Stimulated activated CD4-positive, alpha-beta T cell treated with anti-CD3 and anti-CD28 coated beads, Interleukin-2, amount 100 ng/mL, for 48 hours (primary cell): ENCODE results near the gene RPS2.
"Not testable (repeated sequence)": the region's sequence is repeated elsewhere in the genome, so short reads cannot be mapped to it uniquely, and the experiment has no call there.

ENCODE experiments used
- DNase-seq, 2 donors: peaks; one replicate each; pipeline ENCODE4 v3.0.0-alpha.2; 2020

Gene RPS2

DNA sequence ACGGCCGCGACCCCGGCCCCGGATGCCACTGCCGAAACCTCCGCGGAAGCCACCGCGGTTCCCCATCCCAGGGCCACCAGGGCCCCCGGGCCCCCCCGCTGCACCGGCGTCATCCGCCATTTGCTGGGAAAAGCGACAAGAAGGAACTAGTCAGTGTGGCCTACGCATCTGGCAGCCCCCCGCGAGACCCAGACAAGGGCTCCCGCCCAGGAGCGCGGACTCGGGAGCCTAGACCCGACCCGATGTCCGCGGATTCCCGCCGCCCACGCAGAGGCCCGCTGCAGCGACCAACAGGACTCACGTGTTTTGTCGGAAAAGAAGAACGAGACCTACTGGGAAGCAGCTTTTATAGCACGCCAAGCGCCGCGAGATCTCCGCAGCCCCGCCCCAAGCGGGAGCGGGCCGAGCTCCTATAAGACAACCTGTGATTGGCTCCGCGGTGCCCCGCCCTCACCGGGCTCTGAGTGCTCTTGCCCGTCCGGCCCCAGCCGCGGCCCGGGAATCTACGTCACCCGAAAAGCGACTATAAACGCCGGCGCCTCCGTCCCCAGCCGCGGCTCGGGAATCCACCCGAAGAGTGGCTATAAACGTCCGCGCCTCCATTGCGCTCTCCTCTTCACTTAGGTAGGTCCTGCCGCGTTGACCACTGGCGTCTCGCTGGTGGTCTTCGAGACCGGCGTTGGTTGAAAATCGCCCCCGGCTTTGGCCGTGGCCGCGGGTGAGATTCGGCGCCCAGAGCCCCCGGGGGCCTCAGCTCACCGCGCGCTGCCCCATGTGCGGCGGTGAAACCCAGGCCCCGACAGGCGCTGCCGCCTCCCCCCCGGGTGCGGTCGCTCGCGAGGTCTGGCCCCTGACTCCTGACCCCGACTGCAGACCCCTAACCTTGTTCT lies at the start of gene RPS2:
RPS2 (minus strand) TSS at position 321 of the 890 bp plus-strand sequence; CDS start at position 120, 201 bp downstream.
- DNase-seq, result peak; percentile 97 to 99

DNA sequence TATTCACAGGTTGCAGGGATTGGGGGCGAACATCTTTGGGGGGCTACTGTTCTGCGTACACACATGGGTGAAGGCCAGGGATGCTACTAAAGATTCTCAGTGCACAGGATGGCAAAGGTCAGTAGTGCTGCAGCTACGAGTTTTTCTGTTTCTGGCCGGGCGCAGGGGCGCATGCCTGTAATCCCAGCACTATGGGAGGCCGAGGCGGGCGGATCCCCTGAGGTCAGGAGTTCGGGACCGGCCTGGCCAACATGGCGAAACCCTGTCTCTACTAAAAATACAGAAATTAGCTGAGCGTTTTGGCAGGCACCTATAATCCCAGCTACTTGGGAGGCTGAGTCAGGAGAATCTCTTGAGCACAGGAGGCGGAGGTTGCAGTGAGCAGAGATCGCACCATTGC lies 48.9 kb upstream of the RPS2 start:
- DNase-seq, result no peak

DNA sequence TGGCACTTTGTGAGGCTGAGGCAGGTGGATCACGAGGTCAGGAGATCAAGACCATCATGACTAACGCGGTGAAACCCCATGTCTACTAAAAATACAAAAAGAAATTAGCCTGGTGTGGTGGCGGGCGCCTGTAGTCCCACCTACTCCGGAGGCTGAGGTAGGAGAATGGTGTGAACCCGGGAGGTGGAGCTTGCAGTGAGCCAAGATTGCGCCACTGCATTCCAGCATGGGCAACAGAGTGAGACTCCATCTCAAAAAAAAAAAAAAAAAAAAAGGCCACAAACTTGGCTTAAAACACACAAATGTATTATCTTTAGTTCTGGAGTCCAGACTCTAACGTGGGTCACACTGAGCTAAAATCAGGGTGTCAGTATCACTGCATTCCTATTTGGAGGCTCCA lies 47.1 kb upstream of the RPS2 start:
- not testable (repeated sequence) for DNase-seq

DNA sequence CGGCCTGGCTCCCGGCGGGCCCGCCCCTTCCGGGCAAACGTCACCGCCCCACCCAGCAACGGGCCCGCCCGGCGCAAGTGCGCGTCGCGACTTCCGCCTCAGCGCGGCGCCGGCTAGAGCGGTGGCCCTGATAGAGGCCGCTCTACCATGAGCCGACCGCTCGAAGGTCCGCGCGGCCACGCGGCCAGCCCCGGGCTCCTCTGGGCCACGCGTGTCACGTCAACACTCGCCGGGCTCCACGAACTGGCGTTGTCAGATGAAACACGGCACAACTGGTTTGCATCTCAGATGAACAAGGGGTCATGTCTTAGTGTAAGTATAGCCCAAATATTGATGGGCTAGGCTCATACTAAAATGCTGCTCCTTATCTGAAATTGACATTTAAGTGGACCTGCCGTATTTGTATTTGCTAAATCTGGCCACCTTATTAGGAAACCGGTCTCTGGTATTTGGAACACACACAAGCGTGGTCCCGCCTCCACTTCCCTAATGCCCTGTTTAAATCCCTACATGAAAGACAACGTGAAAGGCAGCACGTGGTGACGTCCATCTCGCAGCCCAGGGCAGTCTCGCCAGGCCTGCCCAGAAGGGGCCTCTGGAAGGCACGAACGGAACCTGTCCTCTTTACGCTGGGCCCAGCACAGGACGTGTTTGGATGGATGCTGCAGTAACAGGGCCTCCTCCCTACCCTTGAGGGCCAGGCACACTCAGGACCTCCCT lies 45.3 kb upstream of the RPS2 start, which contains the start of gene ZNF598:
ZNF598 (minus strand) TSS at position 31 of the 720 bp plus-strand sequence.
- peak; percentile 69 to 73 for DNase-seq

DNA sequence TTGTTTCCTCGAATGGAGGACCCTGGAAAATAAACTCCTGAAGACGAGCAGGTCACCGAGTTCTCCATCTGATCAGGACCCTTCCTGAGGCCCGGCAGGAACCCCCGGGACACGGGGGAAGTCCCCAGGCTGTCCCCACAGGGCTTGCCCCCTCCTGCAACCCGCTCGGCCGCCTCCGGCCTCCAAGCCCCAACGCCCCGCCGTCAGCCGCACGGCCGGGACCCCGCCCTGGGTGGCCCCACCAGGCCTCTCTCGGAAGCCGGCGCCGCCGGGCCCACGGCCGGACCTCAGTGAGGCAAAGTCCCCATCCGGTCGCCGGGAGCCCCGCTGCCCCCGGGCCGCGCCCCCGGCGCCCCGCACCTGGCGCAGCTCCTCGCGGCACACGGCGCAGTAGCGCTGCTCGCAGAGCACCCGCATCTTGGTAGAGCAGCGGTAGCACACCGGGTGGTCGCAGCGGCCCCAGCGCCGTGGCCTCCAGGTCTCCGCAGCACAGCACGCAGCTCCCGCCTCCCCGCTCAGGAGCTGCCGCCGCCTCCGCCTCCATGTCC lies 44.6 kb upstream of the RPS2 start:
- no peak for DNase-seq

DNA sequence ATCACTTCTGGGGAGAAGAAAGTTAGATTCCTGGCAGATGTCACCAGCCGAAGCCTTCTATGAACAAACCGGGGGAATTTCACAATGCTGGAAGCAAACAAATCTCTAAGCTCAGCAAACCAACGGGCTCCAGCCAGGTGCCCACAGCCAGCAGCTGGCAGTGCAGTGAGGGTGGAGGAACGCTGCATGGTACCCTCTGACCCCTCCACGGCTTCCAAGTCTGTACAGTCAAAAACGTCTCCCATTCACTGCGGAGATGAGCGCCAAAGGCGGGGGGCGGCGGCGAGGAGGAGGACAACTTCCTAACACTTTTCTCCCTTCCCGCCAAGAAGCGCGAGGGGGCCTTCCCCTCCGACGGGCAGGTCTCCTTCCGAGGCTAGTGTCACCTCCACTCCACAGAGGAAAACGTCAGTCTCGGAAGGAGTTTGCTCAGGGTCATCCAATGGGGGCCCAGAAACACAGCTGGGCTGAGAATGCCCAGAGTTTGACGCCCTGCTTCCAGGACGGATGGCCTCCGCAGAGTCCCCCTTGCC lies 44.1 kb upstream of the RPS2 start:
- no peak for DNase-seq

DNA sequence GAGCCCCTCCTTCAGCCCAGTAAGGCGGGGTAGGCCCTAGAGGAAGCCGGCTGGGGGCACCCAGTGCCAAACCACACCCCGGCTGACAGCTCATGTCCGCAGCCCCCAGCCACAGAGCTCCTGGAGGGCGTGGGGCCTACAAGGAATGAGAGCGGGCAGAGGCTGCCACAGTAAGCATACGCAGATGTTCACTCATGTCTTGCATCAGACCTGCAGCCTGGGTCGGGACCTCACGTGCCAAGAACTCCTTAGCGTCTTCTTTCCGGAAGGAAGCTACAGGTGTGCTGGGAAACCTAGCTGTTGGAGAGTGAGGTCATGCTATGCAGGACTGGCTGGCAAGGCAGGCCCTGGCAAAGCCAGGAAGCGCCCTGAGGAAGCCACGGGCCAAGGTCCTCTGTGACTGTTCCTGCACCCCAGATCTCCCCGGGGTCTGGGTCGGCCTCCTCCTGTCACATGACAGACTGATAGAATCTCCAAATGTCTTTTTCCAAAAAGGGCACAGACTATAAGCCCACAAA lies 43.4 kb upstream of the RPS2 start:
- DNase-seq, result no peak

DNA sequence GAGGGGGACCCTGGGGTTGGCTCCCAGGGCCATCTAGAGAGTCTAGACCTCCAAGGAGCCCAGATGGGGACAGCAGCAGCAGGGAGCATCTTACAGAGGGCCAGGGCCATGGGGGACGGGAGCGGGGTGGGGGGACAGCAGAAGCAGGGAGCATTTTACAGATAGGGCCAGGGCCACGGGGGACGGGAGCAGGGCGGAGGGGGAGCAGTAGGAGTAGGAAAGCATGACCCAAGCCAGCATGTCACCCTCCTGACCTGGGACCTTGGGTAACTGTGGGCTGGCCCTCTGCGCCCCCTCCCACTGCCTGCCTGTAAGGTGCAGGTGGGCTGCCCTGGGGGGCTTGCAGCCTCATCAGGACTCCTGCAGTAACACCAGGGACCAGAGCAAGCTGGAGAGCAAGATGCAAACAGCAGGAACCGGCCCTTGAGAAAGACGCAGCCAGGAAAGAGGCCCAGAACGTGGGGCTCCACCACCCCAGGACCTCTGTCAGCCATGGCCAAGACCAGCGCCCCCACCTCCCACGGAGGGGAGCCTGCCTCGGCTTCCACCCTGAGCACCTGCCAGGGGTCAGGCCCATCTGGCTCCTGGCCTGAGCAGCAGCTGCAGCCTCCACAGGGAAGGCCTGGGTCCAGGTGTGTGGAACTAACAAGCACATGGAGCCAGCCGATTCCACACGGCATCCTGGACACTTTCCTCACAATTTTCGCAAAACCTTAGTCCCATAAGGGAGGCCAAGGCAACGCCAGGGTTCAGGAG lies 42.6 kb upstream of the RPS2 start:
- no peak for DNase-seq

DNA sequence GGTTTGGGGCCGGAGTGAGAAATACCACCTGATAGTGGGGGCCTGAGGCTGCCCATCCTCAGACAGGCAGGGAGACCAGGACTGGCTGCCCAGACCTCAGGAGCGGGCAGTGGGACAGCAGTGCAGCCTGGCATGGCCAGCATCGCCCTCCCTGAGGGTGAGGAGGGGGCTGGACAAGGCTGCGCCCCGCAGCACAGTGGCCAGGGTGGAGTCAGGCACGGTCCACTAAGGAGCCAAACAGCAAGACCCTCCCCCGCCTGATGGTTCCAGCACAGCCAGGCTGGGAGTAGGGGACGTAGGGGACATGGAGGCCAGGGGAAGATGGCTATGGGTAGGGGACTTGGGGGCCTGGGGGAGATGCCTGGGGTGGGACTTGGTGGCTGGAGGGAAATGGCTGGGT lies 41.7 kb upstream of the RPS2 start:
- DNase-seq, result no peak

DNA sequence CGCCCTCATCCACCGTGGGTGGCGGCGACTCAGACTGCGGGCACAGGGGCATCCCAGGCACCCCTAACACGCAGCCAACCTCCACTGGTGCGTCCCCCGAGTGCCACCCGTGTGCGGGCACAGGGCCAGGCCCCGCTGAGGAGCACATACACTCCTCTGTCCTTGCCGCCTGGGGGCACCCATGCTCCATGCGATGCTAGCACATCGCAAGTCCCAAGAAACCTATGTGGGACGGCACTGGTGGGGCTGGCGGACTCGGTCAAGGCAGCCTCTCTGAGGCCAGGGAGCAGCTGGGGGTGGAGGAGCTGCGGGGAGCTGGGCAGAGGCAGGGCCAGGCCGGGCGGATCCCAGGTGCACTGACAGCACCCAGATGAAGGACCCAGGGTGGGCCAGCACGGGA lies 41.0 kb upstream of the RPS2 start:
- DNase-seq, result no peak

DNA sequence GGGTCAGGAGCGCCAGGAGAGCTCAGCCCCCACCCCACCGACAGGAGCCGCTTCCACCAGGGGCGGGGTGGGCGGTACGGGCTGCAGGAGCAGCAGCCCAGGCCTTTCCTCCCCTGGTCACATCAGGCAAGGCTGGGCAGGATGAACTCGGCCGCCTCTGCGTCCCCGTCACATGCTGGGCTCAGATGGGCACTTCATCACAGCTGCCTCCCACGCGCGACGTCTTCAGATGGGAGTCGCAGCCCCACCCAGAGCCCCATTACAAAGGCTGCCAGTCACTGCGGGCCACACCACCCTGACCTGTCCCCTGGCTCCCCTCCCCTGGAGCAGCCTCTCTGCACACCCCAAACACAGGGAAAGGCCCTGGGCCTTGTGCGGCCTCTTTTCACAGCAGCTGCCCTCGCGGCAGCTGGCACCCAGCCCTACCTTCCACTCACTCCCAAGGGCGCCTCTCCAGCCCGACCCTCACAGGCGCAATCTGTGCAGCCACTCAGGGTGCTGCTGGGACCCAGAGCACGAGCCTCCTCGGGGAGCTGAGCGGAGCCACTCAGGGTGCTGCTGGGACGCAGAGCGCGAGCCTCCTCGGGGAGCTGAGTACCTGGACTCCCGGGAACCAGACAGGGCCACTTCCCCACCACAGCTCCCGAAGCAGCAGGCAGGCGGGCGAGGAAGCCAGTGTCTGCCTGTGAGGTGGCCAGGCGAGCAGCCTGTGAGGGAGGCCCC lies 40.3 kb upstream of the RPS2 start:
- no peak for DNase-seq

DNA sequence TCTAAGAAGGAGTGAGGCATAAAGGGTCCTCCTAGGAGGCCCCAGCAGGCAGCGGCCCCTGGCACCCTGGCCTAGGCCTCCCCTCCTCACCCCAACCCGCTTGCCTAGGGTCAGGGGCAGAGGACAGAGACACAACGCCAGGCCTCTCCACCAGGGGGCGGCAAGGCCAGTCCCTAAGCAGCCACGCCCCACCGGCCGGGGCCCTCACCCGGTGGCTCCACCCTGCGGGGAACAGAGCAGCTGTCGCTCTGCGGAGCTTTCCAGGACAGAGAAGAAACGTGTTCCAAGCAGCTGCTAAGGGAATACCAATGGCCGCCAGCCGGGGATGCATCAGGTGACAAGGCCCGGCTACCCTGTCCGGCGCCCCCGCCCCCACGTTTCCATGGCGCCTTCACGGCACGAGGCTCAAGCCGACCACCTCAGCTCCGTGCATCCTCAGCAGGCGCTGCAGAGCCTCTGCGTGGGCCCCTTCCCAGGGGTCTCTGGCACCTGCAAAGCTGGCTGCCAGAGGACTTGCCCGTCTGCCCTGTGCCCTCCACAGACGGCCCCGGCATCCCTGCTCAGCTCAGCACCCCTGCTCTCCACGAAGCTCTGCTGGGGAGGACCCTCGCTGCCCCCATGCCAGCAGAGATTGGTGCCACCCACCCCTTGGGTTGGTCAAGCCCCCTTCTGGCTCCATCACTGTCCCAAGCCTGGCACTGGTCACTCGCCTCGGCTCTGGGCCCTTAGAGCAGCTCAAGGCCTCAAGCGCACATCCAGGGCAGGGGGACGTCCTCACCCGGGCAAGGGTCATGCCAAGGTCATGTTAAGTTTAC lies 39.4 kb upstream of the RPS2 start:
- DNase-seq, result peak; percentile 90 to 91

DNA sequence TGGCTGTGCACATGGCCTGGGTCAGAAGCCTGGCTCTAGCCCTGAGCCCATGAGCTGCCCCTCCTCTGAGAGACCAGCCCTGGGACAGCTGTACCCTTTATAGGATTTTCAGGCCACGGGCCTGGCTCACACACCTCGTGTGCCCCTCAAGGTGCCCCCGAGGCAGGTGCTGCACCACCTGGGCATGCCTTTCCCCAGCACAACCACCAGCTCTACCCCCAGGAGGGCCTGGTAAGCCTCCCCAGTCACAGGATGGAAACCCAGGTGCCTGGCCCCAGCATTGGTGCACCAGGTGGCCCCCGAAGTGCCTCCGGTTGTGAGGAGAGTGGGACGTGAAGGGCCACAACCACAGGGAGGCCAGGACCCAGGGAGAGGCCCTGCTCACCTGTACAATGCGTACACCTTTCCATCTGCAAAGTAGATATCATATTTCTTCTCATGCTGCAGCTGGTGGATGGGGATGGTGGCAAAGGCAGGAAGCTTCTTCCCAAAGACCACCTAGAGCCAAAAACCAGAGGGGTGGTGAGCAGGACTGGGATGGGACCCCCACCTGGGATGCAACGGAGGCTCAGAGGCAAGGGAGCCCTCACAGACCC lies 38.7 kb upstream of the RPS2 start:
- no peak for DNase-seq

DNA sequence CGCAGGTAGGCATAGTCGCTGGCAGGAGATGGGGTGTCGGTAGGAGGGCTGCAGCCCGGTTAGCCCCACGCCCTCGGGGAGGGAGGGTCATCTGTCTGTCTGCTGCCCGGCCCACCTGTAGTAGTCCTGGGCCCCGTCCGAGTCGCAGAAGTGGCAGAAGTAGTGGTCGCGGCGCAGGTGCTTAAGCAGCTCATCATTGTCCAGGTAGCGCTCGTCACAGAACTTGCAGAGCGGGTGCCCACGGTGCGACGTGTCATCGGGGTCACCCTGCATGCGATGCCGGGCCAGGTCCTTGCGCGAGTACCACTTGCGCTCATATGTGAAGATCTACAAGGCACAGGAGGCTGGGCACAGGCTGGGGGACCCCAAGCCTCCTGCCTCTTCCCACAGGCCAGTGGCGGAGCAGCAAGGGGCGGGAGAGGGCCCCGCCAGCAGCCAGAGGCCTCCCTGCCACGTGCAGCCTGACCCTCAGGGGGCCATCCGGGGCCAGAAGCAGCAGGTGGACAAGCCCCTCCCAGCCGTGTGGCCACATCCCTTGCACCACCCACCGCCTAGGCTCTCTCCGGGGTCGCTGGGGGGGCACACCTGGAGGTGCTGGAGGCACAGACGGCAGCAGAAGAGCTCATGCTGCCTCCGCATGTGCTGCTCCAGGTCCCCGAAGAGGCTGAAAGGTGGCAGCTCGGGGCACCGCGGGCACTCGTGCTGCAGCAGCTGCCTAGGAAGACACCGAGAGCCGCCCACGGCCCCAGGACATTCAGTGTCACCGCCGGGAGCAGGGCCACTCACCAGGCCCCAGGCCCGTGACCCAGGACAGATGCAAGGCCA lies 38.0 kb upstream of the RPS2 start:
- no peak for DNase-seq

DNA sequence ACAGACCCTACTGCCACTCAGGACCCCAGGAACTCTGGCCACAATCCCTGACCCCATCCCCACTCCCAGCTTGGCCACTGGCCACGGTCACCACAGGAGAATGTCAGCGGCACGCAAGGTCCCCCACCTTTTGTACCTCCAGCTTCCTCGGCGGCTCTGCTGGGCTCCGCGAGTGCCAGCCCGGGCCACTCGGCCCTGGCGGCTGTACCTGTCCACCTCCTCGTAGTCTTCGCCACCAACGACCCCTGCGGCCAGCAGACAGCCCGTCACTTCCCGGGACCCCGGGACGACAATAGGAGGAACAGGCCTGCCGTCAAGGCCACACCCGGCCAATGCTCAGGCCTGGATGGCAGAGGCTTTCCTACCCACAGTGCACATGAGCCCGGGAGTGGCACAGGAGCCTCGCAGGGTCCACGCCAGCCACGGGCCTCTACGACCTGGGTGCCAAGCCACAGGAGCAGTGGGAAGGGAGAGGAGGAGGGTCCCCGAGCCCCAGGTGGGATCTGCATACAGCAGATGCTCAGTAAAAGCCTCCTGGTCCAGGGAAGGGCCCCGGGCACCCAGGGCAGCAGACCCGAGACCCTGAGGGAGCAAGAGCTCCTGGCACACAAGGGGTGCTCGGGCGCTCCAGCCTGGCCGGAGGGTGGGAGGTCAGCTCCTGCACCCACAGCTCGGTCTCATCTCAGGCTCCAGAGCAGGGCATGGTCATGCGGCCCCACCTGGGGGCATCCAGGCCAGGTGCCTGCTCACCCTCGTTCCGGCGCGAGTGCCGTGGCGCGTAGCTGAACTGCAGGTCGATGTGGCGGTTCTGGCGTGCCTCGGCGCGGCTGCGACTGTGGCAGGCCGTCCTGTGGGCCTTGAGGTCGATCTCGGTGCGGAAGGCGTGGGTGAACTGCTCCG lies 37.1 kb upstream of the RPS2 start:
- DNase-seq, result no peak

DNA sequence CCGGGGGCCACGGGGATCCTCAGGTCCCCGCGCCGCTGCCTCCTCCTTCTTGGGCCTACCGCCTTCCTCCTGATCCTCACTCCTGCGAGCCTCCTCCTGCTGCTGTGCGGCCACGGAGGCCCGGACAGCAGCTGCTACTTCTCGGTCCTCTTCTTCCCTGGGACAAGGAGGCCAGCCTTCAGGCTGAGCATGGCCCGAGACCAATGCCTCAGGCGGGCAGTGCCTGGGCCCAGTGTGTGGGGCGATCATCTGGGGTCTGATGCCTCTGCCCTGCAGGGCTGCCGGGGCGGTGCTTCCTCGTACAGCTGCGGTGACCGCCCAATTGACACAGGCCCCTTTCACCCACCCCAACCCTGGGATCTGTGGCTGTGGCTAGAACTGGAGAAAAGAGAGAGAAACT lies 36.4 kb upstream of the RPS2 start:
- DNase-seq, result no peak

DNA sequence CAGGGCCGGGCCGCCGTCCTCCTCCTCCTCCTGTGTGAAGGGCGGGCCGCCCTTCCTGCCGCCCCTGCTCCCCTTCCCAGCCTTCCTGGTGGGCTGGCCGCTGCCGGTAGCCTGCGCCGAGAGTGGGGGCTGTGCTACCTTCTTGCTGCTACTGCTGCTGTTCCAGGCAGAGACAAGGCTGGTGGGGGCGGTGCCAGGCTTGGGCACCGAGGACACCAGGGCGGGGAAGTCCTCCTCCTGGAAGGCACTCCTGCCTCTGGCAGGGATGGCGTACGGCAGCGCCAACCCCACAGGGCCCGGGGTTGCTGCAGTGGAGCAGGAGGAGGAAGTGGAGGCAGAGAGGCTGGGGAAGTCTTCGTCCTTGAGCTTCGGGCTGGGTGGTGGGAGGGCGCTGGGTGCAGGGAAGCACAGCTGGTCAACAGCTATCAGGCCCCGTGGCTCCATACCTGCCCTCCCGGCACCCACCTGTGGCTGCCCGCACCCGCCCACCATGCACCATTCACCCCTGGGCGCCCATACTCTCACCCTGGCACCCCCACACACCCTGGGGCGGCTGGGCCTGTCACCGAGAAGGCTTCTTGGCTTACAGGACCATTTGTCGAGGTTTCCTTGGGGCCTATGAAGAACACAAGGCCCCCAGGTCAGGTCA lies 35.4 kb upstream of the RPS2 start:
- no peak for DNase-seq
